Activated T-cell treated with anti-CD3 and anti-CD28 coated beads for 1 hour (primary cell): ENCODE measurements around the gene SLC6A17.

Experiments
- DNase-seq: peaks from one replicate; pipeline ENCODE4 v3.0.0-alpha.2; 2020; ENCODE audit warnings: low read depth

The SLC6A17 gene

GRCh38 chr1:110174961-110175360 lies 24.7 kb downstream of the SLC6A17 start:
- DNase-seq = no peak

DNA sequence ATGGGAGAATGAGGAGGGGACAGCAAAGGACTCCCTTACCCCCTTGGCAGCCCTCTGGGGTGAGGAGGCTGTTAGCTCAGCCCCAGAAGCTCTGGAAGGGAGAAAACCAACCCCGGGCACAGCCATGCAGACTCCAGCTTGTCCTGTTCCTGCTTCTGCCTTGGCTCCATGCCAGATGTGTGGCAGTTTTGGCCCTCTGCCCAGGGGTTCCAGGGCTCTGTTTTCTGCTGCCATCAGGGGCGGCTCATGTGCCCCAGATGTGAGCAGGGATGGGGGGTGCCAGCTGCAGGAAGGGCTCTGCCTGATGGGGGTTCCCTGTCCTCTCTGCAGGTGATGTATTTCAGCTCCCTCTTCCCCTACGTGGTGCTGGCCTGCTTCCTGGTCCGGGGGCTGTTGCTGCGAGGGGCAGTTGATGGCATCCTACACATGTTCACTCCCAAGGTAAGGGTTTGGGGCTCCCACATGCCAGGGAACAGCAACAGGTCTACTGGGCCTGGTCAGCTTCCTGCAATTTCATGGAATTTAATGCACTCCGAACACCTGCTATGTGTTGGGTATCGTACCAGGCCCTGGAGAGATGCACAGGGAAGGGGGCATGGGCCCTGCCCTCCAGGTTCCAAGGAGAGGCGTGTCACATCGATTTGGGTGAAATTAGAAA lies 26.1 kb downstream of the SLC6A17 start:
- DNase-seq = no peak

DNA sequence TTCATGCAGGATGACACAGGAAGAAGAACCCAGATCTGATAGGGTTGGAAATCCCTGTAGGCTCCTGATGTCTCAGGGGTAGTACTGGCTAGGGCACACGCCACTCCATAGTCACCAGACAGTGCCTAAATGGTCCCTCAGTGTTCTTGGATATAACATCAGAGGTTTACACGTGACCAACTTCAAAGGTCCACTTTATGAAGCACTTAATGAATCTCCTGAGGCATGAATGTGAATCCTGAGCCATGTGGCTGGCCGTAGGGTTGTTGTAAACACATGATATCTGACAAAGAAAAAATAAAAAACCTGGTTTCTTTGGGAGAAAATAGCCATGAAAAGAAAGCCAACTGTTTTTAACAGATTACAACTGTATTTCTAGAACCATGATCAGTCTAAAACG lies 27.5 kb downstream of the SLC6A17 start:
- no peak for DNase-seq

DNA sequence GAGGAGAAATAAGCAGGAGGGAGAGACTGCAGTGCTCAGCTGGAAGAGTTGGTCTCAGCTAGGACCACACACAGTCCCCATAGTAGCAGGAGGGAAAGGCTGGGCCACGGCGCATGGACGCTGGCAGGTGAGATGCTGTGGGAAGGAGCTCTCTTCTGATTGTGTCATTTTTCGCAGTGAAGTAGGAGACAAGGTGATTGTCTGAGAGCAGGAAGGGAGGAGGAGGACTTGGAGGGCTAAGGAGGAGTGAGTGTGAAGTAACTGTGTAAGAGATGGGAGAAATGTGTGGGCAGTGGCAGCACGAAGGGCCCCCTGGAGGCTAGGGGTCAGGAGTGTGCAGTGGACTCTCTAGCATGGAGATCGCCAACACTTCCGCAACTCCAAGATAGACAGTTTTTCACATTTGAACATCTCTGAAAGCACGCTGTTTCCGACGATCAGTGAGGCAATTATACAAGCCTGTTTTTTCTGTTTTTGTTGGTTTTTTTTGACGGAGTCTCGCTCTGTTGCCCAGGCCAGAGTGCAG lies 33.4 kb downstream of the SLC6A17 start:
- DNase-seq = no peak

- no peak for DNase-seq
These were observed 34.2 kb downstream of the SLC6A17 start for GRCh38 chr1:110184446-110184845.

DNA sequence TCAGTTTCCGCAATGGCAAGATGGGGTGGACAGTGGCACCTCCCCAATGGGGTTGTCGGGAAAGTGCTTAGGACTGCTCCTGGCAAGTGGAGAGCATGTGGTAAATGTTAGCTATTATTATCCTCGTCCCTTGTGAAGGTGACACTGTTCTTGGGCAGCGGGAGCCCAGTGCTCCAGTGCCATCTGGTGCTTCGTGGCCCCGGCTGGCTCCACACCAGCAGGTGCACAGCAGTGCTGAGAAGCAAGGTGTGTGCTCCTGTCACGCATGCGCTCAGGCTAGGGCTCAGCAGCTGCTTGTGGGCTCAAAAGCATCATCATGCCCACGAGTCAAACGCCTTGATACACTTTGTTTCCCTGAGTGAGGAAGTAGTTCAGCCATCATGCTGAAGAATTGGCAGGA lies 34.9 kb downstream of the SLC6A17 start:
- no peak for DNase-seq

DNA sequence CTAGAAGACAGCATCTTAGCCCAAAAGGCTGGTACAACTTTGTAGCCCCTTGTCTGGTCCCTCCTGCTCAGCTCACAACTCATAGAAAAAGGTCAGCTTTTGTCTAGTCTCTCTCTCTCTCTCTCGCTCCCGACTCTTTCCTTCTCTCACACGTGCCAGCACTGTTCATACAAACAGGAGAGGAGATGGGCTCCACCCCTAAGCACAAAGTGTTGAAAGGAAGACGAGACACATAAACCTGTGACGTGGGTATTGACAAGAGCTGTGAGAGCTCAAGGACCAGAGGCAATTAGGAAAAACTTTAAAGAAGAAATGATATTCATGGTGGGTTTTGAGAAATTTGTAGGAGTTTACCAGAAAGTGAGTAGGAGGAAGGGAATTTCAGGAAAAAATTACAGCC lies 36.3 kb downstream of the SLC6A17 start:
- DNase-seq = no peak

DNA sequence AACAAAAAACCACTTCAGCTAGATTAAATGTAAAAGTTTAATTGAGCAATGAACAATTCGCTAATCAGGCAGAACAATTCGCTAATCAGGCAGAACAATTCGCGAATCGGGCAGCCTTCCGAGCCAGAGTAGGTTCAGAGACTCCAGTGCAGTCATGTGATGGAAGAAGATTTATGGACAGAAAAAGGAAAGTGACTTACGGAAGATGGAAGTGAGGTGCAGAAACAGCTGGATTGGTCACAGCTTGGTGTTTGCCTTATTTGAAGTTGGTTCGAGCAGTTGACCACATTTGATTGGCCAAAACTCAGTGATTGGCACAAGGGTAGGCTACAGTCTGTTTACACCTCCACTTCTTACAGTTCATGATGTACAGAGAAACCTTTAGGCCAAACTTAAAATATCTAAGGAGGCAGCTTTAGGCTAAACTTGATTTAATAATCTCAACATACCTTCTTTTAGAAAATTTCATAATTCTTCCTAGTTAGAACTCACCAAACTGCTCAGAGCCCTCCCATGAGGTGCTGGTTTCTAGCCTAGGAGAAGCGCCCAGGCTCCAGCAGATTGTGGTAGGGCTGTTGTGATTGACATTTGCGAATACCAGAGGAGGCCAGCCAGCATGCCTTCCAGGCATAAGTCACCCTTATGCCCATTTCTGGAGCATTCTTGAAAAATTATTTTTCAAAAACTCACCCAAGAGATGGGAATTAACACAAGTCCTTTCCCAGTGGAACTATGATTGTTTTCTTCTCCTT lies 37.0 kb downstream of the SLC6A17 start:
- no peak for DNase-seq

GRCh38 chr1:110188035-110188618 lies 37.8 kb downstream of the SLC6A17 start:
- no peak for DNase-seq

GRCh38 chr1:110189181-110189580 lies 38.9 kb downstream of the SLC6A17 start:
- no peak for DNase-seq

GRCh38 chr1:110190282-110190929 lies 40.1 kb downstream of the SLC6A17 start:
- no peak for DNase-seq

DNA sequence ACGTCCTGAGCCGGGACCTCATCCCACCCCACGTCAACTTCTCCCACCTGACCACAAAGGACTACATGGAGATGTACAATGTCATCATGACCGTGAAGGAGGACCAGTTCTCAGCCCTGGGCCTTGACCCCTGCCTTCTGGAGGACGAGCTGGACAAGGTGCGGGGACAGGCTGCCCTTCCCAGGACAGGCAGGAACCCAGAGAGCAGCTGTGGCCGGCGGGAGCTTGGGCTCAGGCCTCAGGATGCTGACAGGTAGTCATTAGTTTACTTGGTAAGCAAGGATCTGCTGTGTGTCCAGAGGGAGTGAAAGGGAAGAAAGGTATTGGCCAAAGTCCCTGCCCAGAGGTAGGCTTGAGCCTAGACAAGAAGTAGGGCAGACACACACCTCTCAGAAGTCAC lies 42.2 kb downstream of the SLC6A17 start:
- no peak for DNase-seq

- no peak for DNase-seq
These were observed 44.9 kb downstream of the SLC6A17 start for GRCh38 chr1:110195196-110195595.

DNA sequence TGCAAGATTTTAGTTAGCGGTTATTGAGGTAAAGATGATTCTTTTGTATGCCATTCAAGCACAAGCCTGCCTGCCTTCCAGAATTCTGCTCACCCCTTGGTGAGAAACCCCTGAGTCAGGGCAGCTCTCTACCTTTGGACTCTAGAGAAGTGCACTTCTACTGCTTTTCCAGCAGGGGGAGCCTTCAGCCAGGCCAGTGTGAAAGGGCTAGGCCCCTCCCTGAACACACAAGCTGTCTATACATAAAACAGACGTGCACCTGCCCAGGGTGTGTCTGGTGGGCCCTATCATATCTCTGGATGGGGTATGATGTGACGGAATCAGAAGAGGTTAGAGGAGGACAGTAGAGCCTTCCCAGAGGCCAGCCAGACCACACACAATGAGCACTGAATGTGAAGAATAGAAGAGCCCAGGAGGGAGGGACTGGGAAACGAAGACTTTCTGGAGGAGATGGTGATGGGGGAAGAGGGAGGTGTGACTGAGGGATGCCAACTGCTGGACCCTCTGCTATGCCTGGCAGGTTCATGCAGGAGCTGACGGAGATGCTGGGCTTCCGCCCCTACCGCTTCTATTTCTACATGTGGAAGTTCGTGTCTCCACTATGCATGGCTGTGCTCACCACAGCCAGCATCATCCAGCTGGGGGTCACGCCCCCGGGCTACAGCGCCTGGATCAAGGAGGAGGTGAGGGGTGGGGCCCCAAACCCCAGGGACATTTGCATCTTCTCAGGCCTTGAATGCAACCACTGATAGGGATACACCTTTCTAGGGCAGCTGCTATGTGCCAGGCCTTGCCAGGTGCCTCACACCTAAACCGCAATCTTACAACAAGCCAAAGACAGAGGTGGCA lies 46.8 kb downstream of the SLC6A17 start:
- peak; percentile 29 for DNase-seq

GRCh38 chr1:110197905-110198629 lies 47.8 kb downstream of the SLC6A17 start:
- DNase-seq = no peak

GRCh38 chr1:110198746-110199145 lies 48.5 kb downstream of the SLC6A17 start:
- DNase-seq = no peak

DNA sequence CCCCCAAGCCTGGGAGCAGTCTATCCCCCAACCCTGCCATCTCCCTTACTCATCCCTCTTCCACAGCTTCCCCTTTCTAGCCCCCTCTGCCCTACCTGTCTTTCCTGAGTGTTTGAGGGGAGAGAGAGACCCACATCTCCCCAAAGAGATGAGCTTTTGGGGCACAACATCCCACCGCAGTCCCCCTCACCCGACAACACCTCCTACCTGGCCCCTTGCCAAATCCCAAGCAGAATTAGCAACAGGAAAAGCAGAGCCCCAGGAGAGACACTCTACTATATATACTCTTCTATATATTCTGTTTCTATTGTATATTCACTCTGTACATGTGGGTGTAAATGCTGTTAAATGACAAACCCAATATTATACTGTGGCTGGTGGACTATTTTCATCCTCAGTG lies 49.9 kb downstream of the SLC6A17 start:
- no peak for DNase-seq

DNA sequence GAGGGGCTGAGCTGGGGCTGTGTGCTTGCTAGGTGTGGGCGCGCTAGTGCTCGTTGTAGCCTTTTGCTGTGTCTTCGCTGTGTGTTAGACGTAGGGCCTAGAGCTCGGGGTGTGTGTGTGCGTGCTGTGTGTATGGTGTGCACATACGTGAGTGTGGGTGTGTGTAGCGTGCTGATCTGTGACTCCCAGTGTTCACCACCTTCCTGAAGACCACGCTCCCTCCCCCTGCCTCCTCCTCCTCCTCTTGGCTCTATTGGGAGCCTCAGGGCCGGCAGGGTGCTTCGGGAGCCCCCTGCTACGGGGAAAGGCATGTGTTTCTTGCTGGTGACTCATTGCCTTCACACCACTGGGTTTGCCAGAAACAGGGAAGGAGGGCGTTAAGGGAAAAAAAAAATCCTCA lies 50.4 kb downstream of the SLC6A17 start:
- DNase-seq = no peak

DNA sequence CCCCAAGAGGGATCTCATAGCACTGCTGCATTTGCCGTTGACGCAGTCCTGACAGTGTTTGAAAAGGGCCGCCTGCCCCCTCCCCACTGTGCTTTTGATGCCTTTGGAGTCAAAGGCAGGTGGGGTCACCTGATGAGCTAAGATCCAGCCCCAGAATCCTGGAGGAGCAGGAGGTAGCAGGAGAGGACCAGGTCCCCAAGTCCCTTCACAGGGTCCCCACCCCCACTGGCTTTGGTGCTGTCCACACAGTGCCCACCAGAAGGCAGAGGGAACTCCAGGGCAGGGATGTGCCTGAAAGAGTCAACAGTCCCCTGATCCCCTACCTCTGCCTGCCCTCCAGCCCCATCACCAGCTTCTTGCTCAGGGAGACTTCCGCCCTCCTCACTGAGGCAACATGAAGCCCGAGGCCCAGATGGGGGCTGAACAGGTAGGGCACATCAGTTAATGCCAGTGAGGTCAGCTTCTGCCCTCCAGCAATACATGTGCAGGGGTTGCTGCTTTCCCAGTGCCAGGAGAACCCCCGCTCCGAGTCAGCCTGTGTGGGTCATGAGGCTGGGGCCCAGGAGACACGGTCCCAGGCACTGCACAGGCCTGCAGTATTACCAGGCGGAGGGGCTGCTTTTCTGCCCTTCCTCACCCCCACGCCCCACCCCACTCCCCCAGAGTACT lies 51.0 kb downstream of the SLC6A17 start:
- DNase-seq = no peak

GRCh38 chr1:110203021-110203661 lies 52.8 kb downstream of the SLC6A17 start:
- peak; percentile 45 for DNase-seq
